ENCODE results near the gene FZD8.

DNA sequence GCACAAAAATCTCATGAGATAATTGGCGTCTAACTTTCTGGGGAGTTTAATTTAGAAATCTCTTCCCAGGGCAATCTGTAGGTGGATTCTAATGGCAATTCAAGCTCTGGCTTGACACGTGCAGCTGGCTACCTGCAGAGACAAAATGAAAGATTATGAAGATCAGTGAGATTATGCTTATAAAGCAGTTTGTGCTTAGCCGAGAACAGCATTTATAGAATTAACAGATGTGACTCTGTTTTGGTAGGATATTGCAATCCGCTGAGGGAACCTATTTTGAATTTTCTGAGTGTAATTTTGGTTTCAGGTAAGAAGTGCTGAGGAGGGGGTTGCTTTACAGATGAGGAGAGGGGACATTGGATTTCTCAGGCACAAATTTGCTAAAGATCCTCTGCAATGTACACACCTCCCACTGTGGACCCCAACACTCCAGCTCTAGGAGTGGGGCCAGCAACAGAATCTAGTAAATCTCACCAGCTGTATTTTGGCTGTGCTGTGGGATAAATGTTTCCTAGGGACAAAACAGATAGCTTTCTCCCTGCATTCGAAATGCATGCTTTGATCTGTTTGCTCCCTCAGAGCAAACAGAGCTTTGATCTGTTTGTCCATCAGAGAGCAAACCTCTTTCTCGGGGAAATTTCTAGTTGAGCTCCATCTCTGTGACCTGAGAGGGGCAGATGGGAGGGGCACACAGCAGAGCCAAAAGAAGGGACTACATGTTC is 29.6 kb downstream of the FZD8 start:
- TF ChIP-seq, protein P1, sequence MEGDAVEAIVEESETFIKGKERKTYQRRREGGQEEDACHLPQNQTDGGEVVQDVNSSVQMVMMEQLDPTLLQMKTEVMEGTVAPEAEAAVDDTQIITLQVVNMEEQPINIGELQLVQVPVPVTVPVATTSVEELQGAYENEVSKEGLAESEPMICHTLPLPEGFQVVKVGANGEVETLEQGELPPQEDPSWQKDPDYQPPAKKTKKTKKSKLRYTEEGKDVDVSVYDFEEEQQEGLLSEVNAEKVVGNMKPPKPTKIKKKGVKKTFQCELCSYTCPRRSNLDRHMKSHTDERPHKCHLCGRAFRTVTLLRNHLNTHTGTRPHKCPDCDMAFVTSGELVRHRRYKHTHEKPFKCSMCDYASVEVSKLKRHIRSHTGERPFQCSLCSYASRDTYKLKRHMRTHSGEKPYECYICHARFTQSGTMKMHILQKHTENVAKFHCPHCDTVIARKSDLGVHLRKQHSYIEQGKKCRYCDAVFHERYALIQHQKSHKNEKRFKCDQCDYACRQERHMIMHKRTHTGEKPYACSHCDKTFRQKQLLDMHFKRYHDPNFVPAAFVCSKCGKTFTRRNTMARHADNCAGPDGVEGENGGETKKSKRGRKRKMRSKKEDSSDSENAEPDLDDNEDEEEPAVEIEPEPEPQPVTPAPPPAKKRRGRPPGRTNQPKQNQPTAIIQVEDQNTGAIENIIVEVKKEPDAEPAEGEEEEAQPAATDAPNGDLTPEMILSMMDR (IDR thresholded peaks at IDR 0.05), result no peak
- TF ChIP-seq POLR2AphosphoS5 (IDR thresholded peaks at IDR 0.05; ENCODE audit: low read depth, low read length) (no peak), SIN3A (IDR thresholded peaks at IDR 0.05; ENCODE audit: borderline replicate concordance, insufficient read depth, low read depth, low read length) (no peak)
